Activated CD4-positive, alpha-beta memory T cell treated with anti-CD3 and anti-CD28 coated beads for 36 hours (primary cell): ENCODE results near the gene TMEM250. TPM values are rescaled to one million over a fixed set of nuclear protein-coding genes. Genes with fewer than 3 reads are reported as not detected.
A peak's percentile ranks its signal among the peaks of the same experiment; 100 is the strongest.

Experiments
- CTCF ChIA-PET: fragments of 350-600 bp; sonication (Branson Sonifier 250); formaldehyde crosslinking; loops from one replicate; lab custom pipeline; 2021; ENCODE audit warnings: antibody characterized with exemption, inconsistent platforms; lab: Charles Lee
- POLR2A ChIA-PET: fragments of 350-600 bp; sonication (Branson Sonifier 250); formaldehyde crosslinking; loops from one replicate; lab custom pipeline; 2021; ENCODE audit warnings: antibody characterized with exemption; lab: Charles Lee
- DNase-seq: peaks from one replicate; pipeline ENCODE4 v3.0.0-alpha.2; 2020
- H3K27ac Mint-ChIP-seq: one replicate; pipeline ENCODE4 v1.8.0; 2021; ENCODE audit warnings: mixed read lengths
- H3K27me3 Mint-ChIP-seq: one replicate; pipeline ENCODE4 v1.8.0; 2021; ENCODE audit warnings: mixed read lengths
- H3K36me3 Mint-ChIP-seq: one replicate; pipeline ENCODE4 v1.8.0; 2021; ENCODE audit warnings: mixed read lengths
- H3K4me1 Mint-ChIP-seq: one replicate; pipeline ENCODE4 v1.8.0; 2021; ENCODE audit warnings: low read depth, mixed read lengths
- H3K4me3 Mint-ChIP-seq: one replicate; pipeline ENCODE4 v1.8.0; 2021; ENCODE audit warnings: mild to moderate bottlenecking, mixed read lengths
- H3K9me3 Mint-ChIP-seq: one replicate; pipeline ENCODE4 v1.8.0; 2021; ENCODE audit warnings: mixed read lengths
- intact Hi-C: fragments of 100-400 bp; cut with micrococcal nuclease; formaldehyde crosslinking; loops from one replicate; pipeline ENCODE4 v1.15.1; 2023
- total RNA-seq, 2 experiments: library from RNA; stranded (reverse); gene quantifications; one replicate each; pipeline ENCODE4 v1.2.3, GENCODE V29; 2021

TMEM250 gene
- total RNA-seq, 2 experiments from 2014 or later = 28.0 to 28.4 TPM

DNA sequence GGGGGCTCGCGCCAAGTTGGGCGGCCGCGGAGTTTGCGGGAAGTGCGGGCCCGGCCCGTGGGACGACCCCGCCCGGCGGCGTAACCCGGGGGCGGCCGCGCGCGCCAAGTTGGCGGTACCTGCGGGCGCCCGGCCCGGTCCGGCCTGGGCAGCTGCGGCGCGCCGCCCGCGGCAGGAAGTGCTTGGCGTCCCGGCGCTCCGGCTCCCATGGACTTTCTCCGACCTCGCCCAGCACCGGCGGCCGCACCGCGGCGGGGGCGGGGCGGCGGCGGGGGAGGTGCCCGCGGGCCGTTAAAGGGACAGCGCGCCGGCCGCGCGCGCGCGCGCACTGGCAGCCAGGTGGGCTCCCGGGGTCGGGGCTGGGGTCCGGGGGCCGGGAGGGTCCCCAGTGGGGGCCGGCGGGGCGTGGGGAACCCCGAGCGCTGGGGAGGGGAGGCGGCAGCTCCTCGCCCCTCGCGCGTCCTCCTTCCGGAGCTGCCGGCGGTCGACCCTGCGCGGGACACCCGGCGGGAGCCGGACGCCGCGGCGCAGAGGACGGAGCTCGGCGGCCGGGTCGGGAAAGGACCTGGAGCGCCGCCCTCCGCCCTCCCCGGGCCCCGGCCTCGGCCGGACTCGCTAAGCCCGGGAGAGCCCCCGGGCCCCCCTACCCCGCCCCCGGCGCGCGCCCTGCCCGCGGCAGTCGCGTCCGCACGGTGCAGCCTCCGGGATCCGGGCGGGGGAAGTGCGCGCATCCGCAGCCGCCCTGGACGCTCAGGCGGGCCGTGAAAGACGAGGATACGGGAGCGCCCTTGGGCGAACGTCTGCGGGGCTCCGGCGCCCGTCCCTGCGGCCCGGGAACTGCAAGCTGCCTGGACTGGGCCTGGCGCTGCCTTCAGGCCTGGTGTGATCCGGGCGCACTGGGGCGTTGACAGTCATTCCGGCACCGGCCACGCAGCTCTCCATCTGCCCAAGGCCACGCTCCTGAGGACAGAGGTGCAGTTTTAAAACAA lies 23.3 kb downstream of the TMEM250 start, which contains the start of gene NACC2:
NACC2 (minus strand) TSS at position 220 of the 989 bp plus-strand sequence. CDS start 44,768 bp downstream, outside the sequence.
- DNase-seq = peak; percentile 50
- Mint-ChIP-seq H3K9me3 (no peaks in the 10 kb centered on the region), H3K27me3 (no peaks in the 10 kb centered on the region), H3K4me1 (peaks cover 20% of the 10 kb centered on the region), H3K27ac (peak within 1 kb of the TSS; percentile 45), H3K36me3 (peaks cover 2% of the 10 kb centered on the region), H3K4me3 (peak within 1 kb of the TSS; percentile 76)
- ChIA-PET POLR2A (interaction anchor here (1.1 to 3.3 kb wide), 5 partner anchors 9 to 22 kb away, joined by 7 to 19 read pairs (median 8); no protein-coding TSS in a partner anchor), CTCF (interaction anchor here (0.6 to 4.1 kb wide), 4 partner anchors 12 to 128 kb away, joined by 3 to 16 read pairs (median 4); no protein-coding TSS in a partner anchor)
- intact Hi-C loops = loop anchor here (2.0 kb wide), 1 partner anchor 13 kb away; no protein-coding TSS in a partner anchor

DNA sequence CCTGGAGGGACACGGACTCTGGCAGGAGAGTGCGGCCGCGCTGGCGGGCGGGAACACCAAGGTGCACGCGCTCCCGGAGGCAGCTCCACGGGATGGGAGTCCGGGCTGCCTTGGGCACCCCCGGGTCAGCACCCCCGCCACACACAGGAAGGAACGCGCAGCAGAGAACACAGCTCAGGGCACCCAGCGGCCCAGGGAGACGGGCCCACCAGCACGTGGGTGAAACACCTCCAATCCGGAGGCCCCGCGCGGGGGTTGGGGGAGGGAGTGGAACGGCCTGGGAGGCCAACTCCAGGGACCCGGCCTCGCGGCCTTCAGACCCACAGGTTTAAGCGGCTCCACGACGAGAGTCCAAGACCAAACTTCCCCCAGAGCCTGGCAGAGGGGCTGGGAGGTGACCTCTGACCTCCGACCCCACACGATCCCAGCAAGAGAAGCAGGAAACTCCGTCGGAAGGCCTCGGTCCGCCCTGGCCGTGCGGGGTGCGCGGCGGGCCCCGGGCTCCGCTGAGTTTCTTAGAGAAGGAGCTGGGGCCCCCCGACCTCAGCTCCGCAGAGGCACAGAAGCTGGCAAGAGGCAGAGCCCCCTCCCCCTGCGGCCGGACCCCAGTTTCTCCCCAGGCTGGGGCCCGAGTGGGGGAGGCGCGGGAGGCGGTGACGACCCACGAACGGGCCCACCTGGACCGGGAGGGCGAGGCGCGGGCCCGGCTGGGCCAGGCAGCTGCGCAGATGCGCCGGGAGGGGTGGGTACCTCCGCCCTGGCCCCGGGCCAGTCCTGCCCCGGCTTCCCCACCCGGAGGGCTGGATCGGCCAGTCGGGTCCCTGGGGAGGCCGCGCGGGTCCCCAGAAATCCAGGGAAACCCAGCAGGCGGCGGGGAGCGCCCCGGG lies 24.4 kb downstream of the TMEM250 start:
- peaks cover 2% of the 10 kb centered on the region for H3K36me3 Mint-ChIP-seq
- H3K27ac Mint-ChIP-seq = peak overlapping the region; percentile 45
- H3K27me3 Mint-ChIP-seq = no peaks in the 10 kb centered on the region
- H3K4me3 Mint-ChIP-seq = peak overlapping the region; percentile 76
- DNase-seq = peak; percentile 77
- H3K4me1 Mint-ChIP-seq = peaks cover 24% of the 10 kb centered on the region
- ChIA-PET CTCF (interaction anchor here (0.6 to 1.8 kb wide), 4 partner anchors 23 to 169 kb away, joined by 3 to 11 read pairs (median 3); no protein-coding TSS in a partner anchor), POLR2A (interaction anchor here (0.8 to 3.3 kb wide), 5 partner anchors 10 to 24 kb away, joined by 3 to 19 read pairs (median 8); no protein-coding TSS in a partner anchor)
- H3K9me3 Mint-ChIP-seq = no peaks in the 10 kb centered on the region
- intact Hi-C loops = loop anchor here (2.0 kb wide), 1 partner anchor 15 kb away; no protein-coding TSS in a partner anchor

DNA sequence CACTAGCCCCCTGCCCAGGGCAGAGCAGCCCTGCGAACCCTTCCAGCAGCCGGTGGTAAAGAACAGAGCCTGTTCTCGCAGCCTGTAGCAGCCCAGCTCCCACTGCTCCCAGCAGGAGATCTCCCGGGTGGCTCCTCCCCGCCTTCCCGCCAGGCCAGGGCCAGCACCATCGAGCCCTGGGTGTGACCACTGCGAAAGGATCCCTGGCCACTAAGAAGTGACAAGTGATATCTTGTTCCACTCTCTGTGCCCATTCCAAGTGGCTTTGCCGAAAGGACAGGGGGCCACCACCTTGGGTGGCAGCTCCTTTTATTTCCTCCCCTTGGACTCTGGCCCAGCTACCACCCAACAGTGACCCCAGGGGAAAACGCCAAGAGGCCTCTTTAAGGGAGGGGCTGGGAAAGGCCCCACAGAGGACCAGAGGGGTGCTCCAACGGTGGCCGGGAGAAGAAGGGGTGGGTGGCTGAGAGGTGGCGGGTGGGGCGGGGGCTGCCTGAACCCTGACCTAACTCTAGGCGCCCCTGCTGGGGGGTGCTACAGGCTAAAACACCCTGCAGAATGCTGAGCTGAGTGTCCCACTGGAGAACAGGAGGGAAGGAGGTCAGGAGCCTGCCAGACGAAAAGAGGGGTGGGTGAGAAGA lies 25.2 kb downstream of the TMEM250 start:
- H3K9me3 Mint-ChIP-seq = no peaks in the 10 kb centered on the region
- DNase-seq = no peak
- H3K4me1 Mint-ChIP-seq = peaks cover 19% of the 10 kb centered on the region
- CTCF ChIA-PET = interaction anchor here (0.6 to 1.8 kb wide), 3 partner anchors 24 to 128 kb away, joined by 3 to 11 read pairs (median 3); no protein-coding TSS in a partner anchor
- peaks cover 2% of the 10 kb centered on the region for H3K36me3 Mint-ChIP-seq
- no peaks in the 10 kb centered on the region for H3K27me3 Mint-ChIP-seq
- intact Hi-C loops = no loop called here
- peak overlapping the region; percentile 76 for H3K4me3 Mint-ChIP-seq
- POLR2A ChIA-PET = interaction anchor here (0.8 to 3.3 kb wide), 2 partner anchors 13 to 24 kb away, joined by 3 to 19 read pairs; no protein-coding TSS in a partner anchor
- H3K27ac Mint-ChIP-seq = peak overlapping the region; percentile 45

DNA sequence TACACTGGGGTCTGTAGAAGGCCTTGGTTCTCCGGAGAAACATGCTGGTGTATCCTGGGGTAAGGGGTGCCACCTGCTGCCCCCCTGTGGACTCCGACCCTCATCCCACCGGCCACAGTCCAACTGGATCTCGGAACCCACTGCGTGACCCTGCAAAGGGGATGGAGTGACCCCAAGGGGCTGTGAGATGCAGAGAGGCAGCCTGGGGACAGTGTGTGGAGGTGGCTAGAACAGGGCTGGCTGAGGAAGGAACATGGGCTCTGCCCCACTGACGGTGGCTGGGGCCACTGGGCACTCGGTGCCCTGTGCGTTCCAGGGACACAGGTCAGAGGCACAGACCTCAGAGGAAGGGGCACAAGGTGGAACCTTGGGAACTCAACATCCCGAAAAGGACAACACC lies 25.9 kb downstream of the TMEM250 start:
- Mint-ChIP-seq H3K4me1 (peaks cover 17% of the 10 kb centered on the region), H3K36me3 (peaks cover 2% of the 10 kb centered on the region), H3K27me3 (no peaks in the 10 kb centered on the region), H3K27ac (peak overlapping the region; percentile 38), H3K9me3 (no peaks in the 10 kb centered on the region), H3K4me3 (peak overlapping the region; percentile 59)
- CTCF ChIA-PET = interaction anchor here (0.6 kb wide), 1 partner anchor 26 kb away, joined by 4 read pairs; no protein-coding TSS in a partner anchor
- POLR2A ChIA-PET = no interaction called here
- DNase-seq = no peak
- intact Hi-C loops = no loop called here

DNA sequence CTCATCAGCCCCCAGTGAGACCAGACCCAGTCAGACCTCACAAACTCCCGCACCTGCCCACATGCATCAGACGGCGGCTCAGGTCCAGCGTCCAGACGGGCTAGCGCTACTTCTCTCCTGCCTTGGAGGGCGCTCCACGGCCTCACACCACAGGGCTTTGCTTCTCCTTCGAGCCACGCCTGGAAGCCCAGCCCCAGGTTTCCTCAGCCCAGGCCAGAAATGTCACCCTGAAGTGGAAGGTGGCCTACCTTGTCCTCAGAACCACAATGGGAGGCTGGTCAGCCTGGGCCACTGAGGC lies 26.4 kb downstream of the TMEM250 start:
- Mint-ChIP-seq H3K4me1 (peaks cover 17% of the 10 kb centered on the region), H3K36me3 (peaks cover 2% of the 10 kb centered on the region), H3K4me3 (no peak overlapping the region), H3K27me3 (no peaks in the 10 kb centered on the region), H3K27ac (no peak overlapping the region), H3K9me3 (no peaks in the 10 kb centered on the region)
- DNase-seq = no peak
- POLR2A ChIA-PET = interaction anchor here (0.7 kb wide), 1 partner anchor 14 kb away, joined by 3 read pairs; no protein-coding TSS in a partner anchor
- intact Hi-C loops = no loop called here
- CTCF ChIA-PET = interaction anchor here (0.6 kb wide), 1 partner anchor 25 kb away, joined by 4 read pairs; no protein-coding TSS in a partner anchor

DNA sequence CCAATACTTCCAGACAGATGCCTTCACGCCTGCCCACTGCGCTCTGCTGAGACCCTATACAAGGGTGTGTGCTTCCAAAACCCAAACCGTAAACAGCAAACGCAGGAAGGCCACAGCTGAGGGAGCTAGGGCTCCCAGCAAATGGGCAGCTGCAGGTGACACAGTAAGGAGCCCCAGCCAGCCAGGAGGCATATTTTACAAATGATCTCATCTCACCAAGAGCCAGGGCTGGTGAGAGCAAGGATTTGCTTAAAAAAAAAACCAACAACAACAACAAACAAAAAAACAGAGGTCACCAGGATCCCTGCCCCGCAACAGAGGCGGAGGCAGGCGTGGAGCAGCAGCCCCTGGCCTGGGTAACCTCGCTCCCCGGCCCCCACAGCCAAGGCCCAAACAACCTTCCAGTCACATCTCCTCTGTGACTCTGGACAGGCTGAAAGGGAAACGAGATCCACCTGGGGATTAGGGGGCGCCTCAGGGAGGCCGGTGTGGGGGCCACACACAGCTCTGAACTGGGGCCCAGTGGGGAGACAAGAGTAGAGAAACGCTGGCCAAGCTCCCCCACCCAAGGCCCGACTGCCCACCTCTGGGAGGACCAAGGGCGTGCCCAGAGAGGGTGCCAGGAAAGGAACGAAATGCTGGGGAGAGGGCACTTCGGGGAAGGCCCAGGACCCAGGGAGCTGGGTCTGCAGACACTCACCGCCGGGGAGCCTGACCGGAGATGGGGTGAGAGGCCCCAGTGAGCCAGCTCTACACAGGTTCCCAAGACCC lies 26.9 kb downstream of the TMEM250 start:
- H3K27ac Mint-ChIP-seq = no peak overlapping the region
- ChIA-PET POLR2A (interaction anchor here (0.7 to 1.6 kb wide), 2 partner anchors 15 to 18 kb away, joined by 3 to 7 read pairs; no protein-coding TSS in a partner anchor), CTCF (interaction anchor here (0.6 to 3.6 kb wide), 2 partner anchors 25 to 30 kb away, joined by 4 to 58 read pairs; no protein-coding TSS in a partner anchor)
- H3K4me3 Mint-ChIP-seq = no peak overlapping the region
- no peaks in the 10 kb centered on the region for H3K9me3 Mint-ChIP-seq
- no peak for DNase-seq
- H3K27me3 Mint-ChIP-seq = no peaks in the 10 kb centered on the region
- peaks cover 17% of the 10 kb centered on the region for H3K4me1 Mint-ChIP-seq
- intact Hi-C loops = no loop called here
- peaks cover 2% of the 10 kb centered on the region for H3K36me3 Mint-ChIP-seq

DNA sequence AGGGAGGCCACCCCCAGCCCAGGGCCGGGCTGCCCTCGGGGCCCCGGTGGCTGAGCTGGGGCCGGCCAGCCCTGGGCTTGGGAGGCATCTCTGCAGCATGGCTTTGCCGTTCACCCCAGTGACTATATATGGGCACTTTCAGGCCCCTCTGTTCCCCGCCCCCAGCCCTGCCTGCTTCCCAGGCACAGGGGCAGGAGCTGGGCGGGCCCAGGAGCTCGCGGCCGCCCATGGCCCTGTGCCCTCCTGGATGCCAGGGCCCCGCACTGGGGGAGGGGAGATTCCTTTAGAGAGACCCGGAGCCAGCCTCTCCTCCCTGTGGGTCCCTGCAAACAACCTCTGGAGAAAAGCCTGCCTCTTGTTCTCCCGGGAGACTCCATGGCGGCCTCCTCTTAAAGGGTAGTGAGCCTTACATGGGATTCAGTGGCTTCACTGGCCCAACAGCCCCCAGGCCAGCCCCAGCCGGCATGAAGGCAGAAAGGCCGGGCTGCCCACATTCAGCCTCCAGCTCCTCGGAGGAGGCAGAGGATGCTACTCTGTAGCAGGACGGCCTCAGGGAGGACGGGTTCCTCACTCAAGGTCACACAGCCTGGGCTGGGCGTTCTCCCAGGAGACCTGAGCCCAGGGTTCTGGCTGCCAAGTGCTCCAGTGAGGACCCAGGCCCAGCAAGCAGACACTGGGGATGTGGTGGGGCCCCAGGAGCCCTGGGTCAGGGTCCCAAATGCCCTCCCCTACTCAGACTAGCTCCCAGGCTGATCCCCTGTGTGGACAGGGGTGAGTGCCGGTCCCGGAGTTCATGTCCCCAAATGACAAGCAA lies 27.7 kb downstream of the TMEM250 start:
- intact Hi-C loops = no loop called here
- POLR2A ChIA-PET = interaction anchor here (1.6 kb wide), 1 partner anchor 19 kb away, joined by 7 read pairs; no protein-coding TSS in a partner anchor
- H3K4me3 Mint-ChIP-seq = no peak overlapping the region

DNA sequence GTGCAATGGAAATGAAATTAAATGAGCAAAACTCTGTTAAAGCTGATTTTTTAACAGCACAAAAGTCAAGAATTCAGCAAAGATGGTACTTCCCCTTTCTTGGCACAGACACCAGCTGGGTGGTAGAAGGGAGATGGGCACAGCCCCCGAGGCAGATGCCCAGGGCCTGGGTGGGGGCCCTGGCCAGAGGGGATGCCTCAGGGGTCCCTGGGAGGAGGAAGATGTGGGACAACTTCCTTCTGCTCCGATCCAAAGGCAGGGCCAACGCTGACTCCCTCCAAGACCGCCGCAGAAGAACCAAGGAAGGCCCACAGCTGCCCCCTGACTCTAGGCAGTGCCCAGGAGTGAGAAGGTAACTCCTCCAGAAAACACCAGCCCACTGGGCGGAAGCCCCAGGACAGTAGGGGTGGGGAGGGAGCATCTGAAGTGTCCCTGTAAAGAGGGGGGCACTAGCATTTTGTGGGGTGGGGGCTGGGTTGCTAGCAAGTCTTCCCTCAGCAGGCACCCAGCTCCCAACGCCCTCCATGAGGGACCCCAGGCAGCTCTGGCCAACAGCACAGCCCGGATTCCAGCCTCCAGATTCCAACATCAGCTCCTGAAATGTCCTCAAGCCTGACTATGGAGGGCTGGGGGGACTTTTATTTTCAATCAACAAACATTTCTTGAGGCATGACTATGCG lies 28.5 kb downstream of the TMEM250 start:
- peaks cover 13% of the 10 kb centered on the region for H3K4me1 Mint-ChIP-seq
- CTCF ChIA-PET = interaction anchor here (0.7 to 3.6 kb wide), 8 partner anchors 11 to 186 kb away, joined by 3 to 58 read pairs (median 4); no protein-coding TSS in a partner anchor
- no peak overlapping the region for H3K4me3 Mint-ChIP-seq
- intact Hi-C loops = no loop called here
- no peak overlapping the region for H3K27ac Mint-ChIP-seq
- H3K36me3 Mint-ChIP-seq = peaks cover 2% of the 10 kb centered on the region
- DNase-seq = no peak
- no peaks in the 10 kb centered on the region for H3K9me3 Mint-ChIP-seq
- POLR2A ChIA-PET = interaction anchor here (1.6 kb wide), 1 partner anchor 19 kb away, joined by 7 read pairs; no protein-coding TSS in a partner anchor
- no peaks in the 10 kb centered on the region for H3K27me3 Mint-ChIP-seq

More for the DNA sequence above, 27.7 kb downstream of the TMEM250 start:
- Mint-ChIP-seq H3K27me3 (no peaks in the 10 kb centered on the region), H3K36me3 (peaks cover 2% of the 10 kb centered on the region), H3K27ac (no peak overlapping the region), H3K9me3 (no peaks in the 10 kb centered on the region), H3K4me1 (peaks cover 13% of the 10 kb centered on the region)
- no peak for DNase-seq
- CTCF ChIA-PET = interaction anchor here (1.2 to 3.6 kb wide), 3 partner anchors 16 to 31 kb away, joined by 4 to 58 read pairs (median 10); no protein-coding TSS in a partner anchor

DNA sequence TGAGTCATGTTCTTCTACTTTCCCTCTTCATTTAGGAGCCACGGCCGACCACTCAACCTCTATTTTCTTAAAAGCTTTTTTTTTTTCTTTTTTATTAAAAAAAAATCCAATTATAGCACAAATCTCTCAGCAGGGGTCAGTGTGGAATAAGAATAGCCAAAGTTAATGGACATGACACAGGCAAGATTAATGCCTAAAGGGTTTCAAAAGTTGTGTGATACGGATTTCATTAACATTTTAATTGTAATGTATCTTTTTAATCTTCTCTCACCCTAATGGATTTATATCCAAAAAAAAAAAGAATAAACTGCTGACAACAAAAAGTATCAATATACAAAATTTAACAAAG lies 29.0 kb downstream of the TMEM250 start:
- POLR2A ChIA-PET = no interaction called here
- H3K4me3 Mint-ChIP-seq = no peak overlapping the region

More for the DNA sequence above, 29.0 kb downstream of the TMEM250 start:
- Mint-ChIP-seq H3K27ac (no peak overlapping the region), H3K9me3 (no peaks in the 10 kb centered on the region), H3K27me3 (no peaks in the 10 kb centered on the region), H3K36me3 (peaks cover 2% of the 10 kb centered on the region), H3K4me1 (peaks cover 14% of the 10 kb centered on the region)
- DNase-seq = no peak
- intact Hi-C loops = loop anchor here (1.0 kb wide), 1 partner anchor 34 kb away; no protein-coding TSS in a partner anchor
- CTCF ChIA-PET = interaction anchor here (0.6 to 3.6 kb wide), 9 partner anchors 12 to 185 kb away, joined by 3 to 58 read pairs (median 4); no protein-coding TSS in a partner anchor
